ENCODE results near the gene RAB36.

Gene RAB36

GRCh38 chr22:23144932-23145877, at the start of gene RAB36:
Gene RAB36, plus strand, starts transcription at chr22:23145477. Its CDS starts 1,140 bp downstream, at chr22:23146617.
- no peak within 1 kb of the TSS for H3K9ac ChIP-seq (ENCODE audit: low read length)
- peak within 1 kb of the TSS; percentile 65 for H3K4me3 ChIP-seq (ENCODE audit: low read length)
- no peaks in the 10 kb centered on the region for H3K27me3 ChIP-seq (ENCODE audit: control insufficient read depth, insufficient read depth, low read length)
- H3K4me1 ChIP-seq (ENCODE audit: control insufficient read depth, insufficient read depth, low read length): peaks cover 9% of the 10 kb centered on the region
- H3K36me3 ChIP-seq (ENCODE audit: control insufficient read depth, insufficient read depth, low read length): no peaks in the 10 kb centered on the region
- H3K27ac ChIP-seq (ENCODE audit: low read depth, low read length): peak within 1 kb of the TSS; percentile 77

- peaks cover 10% of the 10 kb centered on the region for H3K4me1 ChIP-seq (ENCODE audit: control insufficient read depth, insufficient read depth, low read length)
Measured at GRCh38 chr22:23095733-23096342, 49.4 kb upstream of the RAB36 start.

GRCh38 chr22:23097412-23098229, 47.7 kb upstream of the RAB36 start:
- Histone ChIP-seq H3K4me1 (ENCODE audit: control insufficient read depth, insufficient read depth, low read length) (peaks cover 10% of the 10 kb centered on the region), H3K4me3 (ENCODE audit: low read length) (no peak overlapping the region), H3K27ac (ENCODE audit: low read depth, low read length) (peak overlapping the region; percentile 73), H3K36me3 (ENCODE audit: control insufficient read depth, insufficient read depth, low read length) (no peaks in the 10 kb centered on the region), H3K9ac (ENCODE audit: low read length) (no peak overlapping the region), H3K27me3 (ENCODE audit: control insufficient read depth, insufficient read depth, low read length) (no peaks in the 10 kb centered on the region)

More at GRCh38 chr22:23095733-23096342, 49.4 kb upstream of the RAB36 start:
- Histone ChIP-seq H3K27ac (ENCODE audit: low read depth, low read length) (no peak overlapping the region), H3K27me3 (ENCODE audit: control insufficient read depth, insufficient read depth, low read length) (no peaks in the 10 kb centered on the region), H3K4me3 (ENCODE audit: low read length) (no peak overlapping the region), H3K36me3 (ENCODE audit: control insufficient read depth, insufficient read depth, low read length) (no peaks in the 10 kb centered on the region), H3K9ac (ENCODE audit: low read length) (no peak overlapping the region)

GRCh38 chr22:23098230-23098705, 47.0 kb upstream of the RAB36 start:
- Histone ChIP-seq H3K4me3 (ENCODE audit: low read length) (no peak overlapping the region), H3K36me3 (ENCODE audit: control insufficient read depth, insufficient read depth, low read length) (no peaks in the 10 kb centered on the region), H3K4me1 (ENCODE audit: control insufficient read depth, insufficient read depth, low read length) (peaks cover 10% of the 10 kb centered on the region), H3K9ac (ENCODE audit: low read length) (no peak overlapping the region), H3K27ac (ENCODE audit: low read depth, low read length) (peak overlapping the region; percentile 73), H3K27me3 (ENCODE audit: control insufficient read depth, insufficient read depth, low read length) (no peaks in the 10 kb centered on the region)

- no peak overlapping the region for H3K4me3 ChIP-seq (ENCODE audit: low read length)
- H3K27ac ChIP-seq (ENCODE audit: low read depth, low read length): peak overlapping the region; percentile 73
- peaks cover 10% of the 10 kb centered on the region for H3K4me1 ChIP-seq (ENCODE audit: control insufficient read depth, insufficient read depth, low read length)
- no peaks in the 10 kb centered on the region for H3K36me3 ChIP-seq (ENCODE audit: control insufficient read depth, insufficient read depth, low read length)
- H3K9ac ChIP-seq (ENCODE audit: low read length): no peak overlapping the region
- no peaks in the 10 kb centered on the region for H3K27me3 ChIP-seq (ENCODE audit: control insufficient read depth, insufficient read depth, low read length)
Measured at GRCh38 chr22:23098718-23099530, 46.4 kb upstream of the RAB36 start.

- Histone ChIP-seq H3K9ac (ENCODE audit: low read length) (no peak overlapping the region), H3K36me3 (ENCODE audit: control insufficient read depth, insufficient read depth, low read length) (no peaks in the 10 kb centered on the region), H3K27ac (ENCODE audit: low read depth, low read length) (peak overlapping the region; percentile 73), H3K4me3 (ENCODE audit: low read length) (no peak overlapping the region), H3K27me3 (ENCODE audit: control insufficient read depth, insufficient read depth, low read length) (no peaks in the 10 kb centered on the region), H3K4me1 (ENCODE audit: control insufficient read depth, insufficient read depth, low read length) (peaks cover 10% of the 10 kb centered on the region)
Measured at GRCh38 chr22:23099531-23099804, 45.8 kb upstream of the RAB36 start.

GRCh38 chr22:23100124-23100801, 45.0 kb upstream of the RAB36 start:
- H3K4me3 ChIP-seq (ENCODE audit: low read length): no peak overlapping the region
- no peak overlapping the region for H3K27ac ChIP-seq (ENCODE audit: low read depth, low read length)
- H3K27me3 ChIP-seq (ENCODE audit: control insufficient read depth, insufficient read depth, low read length): no peaks in the 10 kb centered on the region
- H3K4me1 ChIP-seq (ENCODE audit: control insufficient read depth, insufficient read depth, low read length): peaks cover 10% of the 10 kb centered on the region
- no peak overlapping the region for H3K9ac ChIP-seq (ENCODE audit: low read length)
- H3K36me3 ChIP-seq (ENCODE audit: control insufficient read depth, insufficient read depth, low read length): no peaks in the 10 kb centered on the region

- H3K4me3 ChIP-seq (ENCODE audit: low read length): no peak overlapping the region
- H3K9ac ChIP-seq (ENCODE audit: low read length): no peak overlapping the region
- peaks cover 10% of the 10 kb centered on the region for H3K4me1 ChIP-seq (ENCODE audit: control insufficient read depth, insufficient read depth, low read length)
- H3K36me3 ChIP-seq (ENCODE audit: control insufficient read depth, insufficient read depth, low read length): no peaks in the 10 kb centered on the region
- no peak overlapping the region for H3K27ac ChIP-seq (ENCODE audit: low read depth, low read length)
- H3K27me3 ChIP-seq (ENCODE audit: control insufficient read depth, insufficient read depth, low read length): no peaks in the 10 kb centered on the region
Measured at GRCh38 chr22:23101524-23101923, 43.8 kb upstream of the RAB36 start.

- Histone ChIP-seq H3K27ac (ENCODE audit: low read depth, low read length) (no peak overlapping the region), H3K4me1 (ENCODE audit: control insufficient read depth, insufficient read depth, low read length) (peaks cover 10% of the 10 kb centered on the region), H3K4me3 (ENCODE audit: low read length) (no peak overlapping the region), H3K36me3 (ENCODE audit: control insufficient read depth, insufficient read depth, low read length) (no peaks in the 10 kb centered on the region), H3K27me3 (ENCODE audit: control insufficient read depth, insufficient read depth, low read length) (no peaks in the 10 kb centered on the region), H3K9ac (ENCODE audit: low read length) (no peak overlapping the region)
Measured at GRCh38 chr22:23102002-23102655, 43.1 kb upstream of the RAB36 start.

- Histone ChIP-seq H3K27me3 (ENCODE audit: control insufficient read depth, insufficient read depth, low read length) (no peaks in the 10 kb centered on the region), H3K27ac (ENCODE audit: low read depth, low read length) (no peak overlapping the region), H3K4me3 (ENCODE audit: low read length) (no peak overlapping the region), H3K36me3 (ENCODE audit: control insufficient read depth, insufficient read depth, low read length) (no peaks in the 10 kb centered on the region), H3K9ac (ENCODE audit: low read length) (no peak overlapping the region), H3K4me1 (ENCODE audit: control insufficient read depth, insufficient read depth, low read length) (peaks cover 10% of the 10 kb centered on the region)
Measured at GRCh38 chr22:23102776-23103175, 42.5 kb upstream of the RAB36 start.
